ENCODE results near the gene OGG1.

OGG1 gene

DNA sequence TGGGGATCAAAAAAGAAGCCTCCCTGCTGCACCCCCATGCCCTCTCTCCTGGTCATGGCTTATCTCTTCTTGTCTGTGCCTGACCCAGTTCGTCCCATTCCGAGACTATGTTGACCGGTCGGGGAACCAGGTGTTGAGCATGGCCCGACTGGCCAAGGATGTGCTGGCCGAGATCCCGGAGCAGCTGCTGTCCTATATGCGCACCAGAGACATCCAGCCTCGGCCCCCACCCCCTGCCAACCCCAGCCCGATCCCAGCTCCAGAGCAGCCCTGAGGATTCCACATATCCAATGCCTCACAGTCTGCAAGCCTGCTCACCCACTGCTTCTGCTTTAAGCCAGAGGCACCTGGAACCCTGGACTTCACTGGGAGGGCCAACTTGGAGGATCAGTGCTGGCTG lies 20.3 kb upstream of the OGG1 start:
- DNase-seq: no peak

DNA sequence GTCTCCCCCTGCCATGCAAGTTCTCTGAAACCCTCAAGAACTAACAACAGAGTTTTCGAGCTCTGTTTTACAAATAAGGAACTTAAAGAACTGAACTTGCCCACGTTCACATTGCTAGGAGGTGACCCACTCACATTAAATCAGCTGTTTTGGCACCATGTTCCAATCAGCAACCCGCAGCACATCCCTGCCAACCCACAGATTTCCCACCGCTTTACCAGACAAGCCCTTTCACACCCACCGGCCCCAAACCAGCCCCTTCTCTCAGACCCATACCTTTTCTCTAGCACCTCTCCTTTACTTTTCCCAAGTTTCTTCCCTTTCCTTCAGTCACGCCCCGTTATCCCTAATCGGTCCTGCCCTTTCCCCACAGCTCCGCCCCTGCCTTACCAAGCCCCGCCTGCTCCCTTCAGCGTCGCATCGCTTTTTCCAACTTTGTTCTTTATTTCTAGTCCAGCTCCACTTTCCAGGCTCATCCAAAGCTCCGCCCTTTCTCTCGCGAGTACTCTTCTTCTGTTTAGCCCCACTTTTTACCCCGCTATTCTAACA lies 19.0 kb upstream of the OGG1 start:
- DNase-seq: no peak

DNA sequence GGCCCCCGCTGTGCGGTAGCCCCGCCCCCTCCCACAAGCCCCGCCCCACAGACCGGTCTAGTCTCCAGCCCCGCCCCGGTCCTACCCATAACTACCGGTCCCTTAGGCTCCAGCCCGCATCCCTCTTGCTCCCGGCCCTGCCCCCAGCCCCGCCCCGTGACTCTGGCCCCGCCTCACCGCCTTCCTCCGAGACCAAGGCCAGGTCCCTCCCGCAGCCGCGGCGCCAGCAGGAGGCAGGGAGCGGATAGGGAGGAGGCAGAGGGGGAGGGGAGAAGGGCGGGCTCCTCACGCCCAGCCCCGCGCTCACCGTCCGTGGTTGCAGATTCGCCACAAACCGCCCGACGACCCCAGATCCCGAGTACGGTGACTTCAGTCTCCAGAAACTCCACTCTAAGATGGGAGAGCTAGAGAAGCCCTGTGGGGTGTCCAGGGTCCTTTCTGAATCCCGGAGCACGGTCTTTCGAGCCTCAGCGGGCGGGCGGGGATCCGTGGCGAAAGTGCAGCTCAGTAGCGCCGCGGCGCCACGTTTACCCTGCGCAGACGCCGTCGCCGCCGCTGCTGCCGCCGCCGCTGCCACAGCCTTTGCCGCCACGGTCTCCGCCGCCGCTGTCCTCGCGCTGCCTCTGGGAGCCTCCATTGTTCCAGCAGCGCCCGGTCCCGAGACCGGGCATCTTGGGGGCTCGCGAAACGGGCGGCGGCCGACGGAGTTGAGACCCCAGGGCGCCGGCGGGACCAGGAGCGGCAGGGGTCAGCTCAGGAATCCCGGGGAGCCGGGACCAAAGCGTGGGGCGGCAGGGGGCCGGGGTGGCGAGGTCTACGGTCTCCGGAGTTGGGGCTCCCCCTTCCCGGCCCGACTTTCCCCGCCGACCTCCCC lies 18.3 kb upstream of the OGG1 start, which contains the start of gene BRPF1:
Gene BRPF1 (plus strand): TSS at position 530 of the 874 bp plus-strand sequence. CDS start 2,406 bp downstream, outside the sequence.
- peak; percentile 90 for DNase-seq

DNA sequence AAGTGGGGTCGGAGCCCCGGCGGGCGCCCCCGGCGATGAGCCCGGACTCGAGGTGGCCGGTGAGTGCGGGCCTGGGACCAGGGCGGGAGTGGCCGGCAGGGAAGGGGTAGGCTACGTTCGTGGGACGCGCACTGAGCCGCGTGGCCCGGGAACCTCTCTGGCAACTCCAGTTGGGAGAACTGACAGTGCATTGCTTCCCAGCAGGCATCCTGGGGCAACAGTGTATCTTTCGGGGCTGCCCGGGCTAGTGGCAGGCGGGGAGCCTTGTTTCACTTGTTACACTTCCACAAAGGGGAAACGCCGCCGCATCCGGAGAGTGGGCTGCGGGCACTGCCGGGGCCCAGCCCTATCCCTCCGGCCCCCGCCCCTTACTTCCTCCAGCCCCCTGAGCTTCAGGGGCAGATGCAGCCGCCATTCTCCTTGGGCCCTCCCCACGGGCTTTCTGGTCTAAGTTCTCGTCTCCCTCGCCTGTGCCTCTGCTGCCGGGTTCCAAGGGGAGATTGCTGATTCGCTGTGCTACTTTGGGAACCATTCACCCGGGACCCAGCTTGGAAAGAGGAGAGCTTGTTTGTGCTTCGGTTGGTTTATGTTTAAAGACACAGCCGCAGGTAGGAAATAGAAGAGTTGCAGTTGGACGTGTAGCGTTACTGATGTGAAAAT lies 17.5 kb upstream of the OGG1 start:
- no peak for DNase-seq

DNA sequence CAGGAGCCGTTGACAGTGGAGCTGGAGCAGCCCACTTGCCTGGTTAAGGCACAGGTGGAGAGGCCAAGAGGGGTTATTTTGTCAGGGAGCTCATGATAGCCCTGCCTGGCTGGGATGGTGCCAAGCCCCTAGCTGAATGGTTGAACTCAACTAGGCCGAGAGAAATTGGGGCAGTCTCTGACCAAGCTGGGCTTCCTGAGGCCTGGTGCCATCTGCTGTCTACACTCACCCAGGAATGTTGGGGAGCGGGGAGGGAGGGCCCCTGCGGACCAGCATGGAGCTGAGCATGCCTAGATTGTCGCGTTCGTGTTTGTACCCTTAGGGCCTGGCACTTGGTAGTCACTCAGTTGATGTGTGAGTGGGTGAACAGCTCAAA lies 17.0 kb upstream of the OGG1 start:
- DNase-seq: no peak

DNA sequence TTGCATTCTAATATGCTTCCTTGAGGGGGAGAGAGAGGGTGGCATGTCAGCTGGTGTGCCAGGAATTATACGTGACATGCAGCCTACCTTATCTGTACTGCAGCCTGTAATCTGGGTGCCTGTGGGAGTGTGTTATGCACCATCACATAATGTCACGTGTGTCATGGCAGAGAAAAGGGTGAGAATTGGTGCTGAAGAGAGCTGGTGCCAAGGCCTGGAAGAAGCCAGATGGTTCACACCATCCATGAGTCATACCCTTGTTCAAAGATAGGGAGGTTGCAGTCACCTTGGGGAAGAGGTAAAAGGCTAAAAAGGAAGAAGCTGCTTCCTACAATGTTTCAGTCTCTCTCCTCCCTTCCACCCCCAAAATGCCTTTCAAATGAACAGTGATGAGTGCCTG lies 12.9 kb upstream of the OGG1 start:
- DNase-seq: no peak

DNA sequence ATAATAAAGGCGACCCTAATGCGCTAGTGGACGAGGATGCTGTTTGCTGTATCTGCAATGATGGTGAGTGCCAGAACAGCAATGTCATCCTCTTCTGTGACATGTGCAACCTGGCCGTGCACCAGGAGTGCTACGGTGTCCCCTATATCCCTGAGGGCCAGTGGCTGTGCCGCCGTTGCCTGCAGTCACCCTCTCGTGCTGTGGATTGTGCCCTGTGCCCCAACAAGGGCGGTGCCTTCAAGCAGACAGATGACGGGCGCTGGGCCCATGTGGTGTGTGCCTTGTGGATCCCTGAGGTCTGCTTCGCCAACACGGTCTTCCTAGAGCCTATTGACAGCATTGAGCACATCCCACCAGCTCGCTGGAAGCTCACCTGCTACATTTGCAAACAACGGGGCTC lies 10.6 kb upstream of the OGG1 start:
- DNase-seq: no peak

DNA sequence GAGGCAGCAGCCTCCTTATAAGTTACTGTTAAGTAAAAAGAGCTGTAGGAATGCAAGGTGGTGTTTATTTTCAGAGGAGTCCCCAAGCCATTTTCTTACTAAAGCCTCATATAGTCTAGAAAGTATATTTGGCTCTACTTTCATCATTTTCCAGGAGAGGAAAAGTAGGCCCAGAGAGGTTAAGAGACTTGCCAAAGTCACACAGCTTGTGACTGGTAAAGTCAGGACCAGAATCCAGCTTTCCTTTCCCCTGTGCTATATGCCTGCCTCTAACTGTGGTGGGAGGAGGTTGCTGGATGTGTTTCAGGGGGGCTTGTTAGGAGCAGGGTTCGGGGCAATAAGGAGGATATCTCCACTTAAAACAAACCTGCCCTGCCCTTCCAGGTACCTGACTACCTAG lies 7.2 kb upstream of the OGG1 start:
- no peak for DNase-seq

DNA sequence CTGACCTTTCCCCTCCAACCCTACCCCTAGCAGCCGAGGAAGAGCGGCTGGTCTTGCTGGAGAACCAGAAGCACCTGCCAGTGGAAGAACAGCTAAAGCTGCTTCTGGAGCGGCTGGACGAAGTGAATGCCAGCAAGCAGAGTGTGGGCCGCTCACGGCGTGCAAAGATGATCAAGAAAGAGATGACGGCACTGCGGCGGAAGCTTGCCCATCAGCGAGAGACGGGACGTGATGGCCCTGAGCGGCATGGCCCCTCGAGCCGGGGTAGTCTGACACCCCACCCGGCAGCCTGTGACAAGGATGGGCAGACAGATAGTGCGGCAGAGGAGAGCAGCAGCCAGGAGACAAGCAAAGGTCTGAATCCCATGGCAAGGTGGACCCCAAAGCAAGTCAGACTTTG lies 6.2 kb upstream of the OGG1 start:
- no peak for DNase-seq

DNA sequence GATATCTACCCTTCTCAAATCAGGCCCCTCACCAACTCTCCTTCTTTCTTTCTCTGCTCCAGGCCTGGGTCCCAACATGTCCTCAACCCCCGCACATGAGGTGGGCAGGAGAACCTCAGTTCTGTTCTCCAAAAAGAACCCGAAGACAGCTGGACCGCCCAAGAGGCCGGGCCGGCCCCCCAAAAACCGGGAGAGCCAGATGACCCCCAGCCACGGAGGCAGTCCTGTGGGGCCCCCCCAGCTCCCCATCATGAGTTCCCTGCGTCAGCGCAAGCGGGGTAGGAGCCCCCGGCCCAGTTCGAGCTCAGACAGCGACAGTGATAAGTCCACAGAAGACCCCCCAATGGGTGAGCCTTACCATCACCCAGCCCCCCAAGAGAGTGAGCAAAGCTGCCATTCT lies 5.6 kb upstream of the OGG1 start:
- DNase-seq: no peak

DNA sequence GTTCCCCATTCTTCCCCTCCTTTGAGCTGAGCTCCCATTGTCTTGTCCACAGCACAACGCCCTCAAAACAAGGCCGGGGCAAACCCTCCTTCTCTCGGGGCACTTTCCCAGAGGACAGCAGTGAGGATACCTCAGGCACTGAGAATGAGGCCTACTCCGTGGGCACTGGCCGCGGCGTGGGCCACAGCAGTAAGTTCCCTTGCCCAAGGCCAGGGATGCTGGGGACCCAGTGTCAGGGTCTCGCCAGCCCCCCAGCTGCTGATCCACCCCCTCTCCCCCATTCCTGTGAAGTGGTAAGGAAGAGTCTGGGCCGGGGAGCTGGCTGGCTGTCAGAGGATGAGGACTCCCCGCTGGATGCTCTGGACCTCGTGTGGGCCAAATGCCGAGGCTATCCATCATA lies 4.2 kb upstream of the OGG1 start:
- no peak for DNase-seq

DNA sequence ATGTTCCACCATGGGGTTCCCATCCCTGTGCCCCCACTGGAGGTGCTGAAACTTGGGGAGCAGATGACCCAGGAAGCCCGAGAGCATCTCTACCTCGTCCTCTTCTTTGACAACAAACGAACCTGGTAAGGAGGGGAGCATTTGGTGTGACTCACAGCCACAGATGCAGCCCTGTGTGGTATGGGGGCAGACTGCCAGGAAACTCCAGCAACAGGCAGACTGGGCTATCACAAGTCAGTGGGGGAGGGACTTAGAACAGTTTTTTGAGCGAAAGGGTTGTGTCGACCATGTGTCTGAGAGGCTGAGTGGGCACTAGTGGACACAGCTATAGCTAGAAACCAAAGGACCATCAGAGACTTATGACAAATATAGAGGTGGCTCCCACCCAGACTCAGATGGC lies 3.4 kb upstream of the OGG1 start:
- no peak for DNase-seq

DNA sequence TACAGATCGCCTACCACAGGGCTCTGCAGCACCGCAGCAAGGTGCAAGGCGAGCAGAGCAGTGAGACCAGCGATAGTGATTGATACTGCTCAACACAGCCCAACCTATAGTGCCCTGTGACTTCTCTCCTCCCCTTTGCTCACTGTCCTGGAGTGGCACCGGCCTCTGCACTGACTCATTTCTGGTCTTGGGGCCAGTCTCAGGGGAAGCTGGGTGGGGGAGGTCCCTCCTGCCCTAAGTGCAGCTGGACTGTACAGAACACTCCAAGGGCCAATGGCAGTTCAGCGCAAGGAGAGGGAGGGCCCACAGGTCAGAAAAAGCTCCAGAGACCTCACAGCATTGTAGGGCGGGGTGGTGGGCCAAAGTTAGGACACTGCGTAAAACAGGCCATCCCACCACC lies 2.5 kb upstream of the OGG1 start:
- DNase-seq: no peak

DNA sequence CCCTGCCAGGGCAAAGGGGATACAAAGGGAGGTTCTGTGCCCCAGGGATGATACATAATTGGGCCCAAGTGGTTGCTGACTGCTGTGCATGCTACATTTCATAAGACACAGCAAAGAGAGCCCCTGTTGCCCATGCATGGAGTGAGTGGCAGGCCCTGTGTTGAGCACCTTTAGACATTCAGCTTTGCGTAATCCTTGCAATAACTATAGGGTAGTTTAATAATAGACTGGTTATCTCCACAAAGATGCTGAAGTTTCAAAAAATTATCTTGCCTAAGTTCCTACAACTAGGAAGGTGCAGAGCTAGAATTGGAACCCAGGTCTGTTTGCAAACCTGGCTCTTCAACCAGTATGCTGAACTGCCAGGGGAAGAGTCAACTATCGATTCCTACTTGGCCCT lies 1.7 kb upstream of the OGG1 start:
- no peak for DNase-seq

DNA sequence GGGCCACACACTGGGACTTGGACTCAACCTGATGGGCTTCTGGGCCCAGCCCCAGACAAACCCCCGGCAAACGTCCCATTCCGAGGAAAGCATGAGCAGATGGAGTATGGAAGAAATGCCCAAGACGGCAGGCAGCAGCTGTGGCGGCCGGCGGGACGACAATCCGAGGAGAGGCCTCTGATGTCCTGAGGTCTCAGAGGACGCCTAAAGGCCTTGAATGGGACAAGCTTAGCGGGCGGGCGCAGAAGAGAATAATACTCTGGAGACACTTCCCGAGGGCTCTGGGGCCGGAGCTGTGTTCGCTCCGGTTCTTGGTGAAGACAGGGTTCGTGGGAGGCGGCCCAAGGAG lies 482 bp upstream of the OGG1 start:
- no peak for DNase-seq

DNA sequence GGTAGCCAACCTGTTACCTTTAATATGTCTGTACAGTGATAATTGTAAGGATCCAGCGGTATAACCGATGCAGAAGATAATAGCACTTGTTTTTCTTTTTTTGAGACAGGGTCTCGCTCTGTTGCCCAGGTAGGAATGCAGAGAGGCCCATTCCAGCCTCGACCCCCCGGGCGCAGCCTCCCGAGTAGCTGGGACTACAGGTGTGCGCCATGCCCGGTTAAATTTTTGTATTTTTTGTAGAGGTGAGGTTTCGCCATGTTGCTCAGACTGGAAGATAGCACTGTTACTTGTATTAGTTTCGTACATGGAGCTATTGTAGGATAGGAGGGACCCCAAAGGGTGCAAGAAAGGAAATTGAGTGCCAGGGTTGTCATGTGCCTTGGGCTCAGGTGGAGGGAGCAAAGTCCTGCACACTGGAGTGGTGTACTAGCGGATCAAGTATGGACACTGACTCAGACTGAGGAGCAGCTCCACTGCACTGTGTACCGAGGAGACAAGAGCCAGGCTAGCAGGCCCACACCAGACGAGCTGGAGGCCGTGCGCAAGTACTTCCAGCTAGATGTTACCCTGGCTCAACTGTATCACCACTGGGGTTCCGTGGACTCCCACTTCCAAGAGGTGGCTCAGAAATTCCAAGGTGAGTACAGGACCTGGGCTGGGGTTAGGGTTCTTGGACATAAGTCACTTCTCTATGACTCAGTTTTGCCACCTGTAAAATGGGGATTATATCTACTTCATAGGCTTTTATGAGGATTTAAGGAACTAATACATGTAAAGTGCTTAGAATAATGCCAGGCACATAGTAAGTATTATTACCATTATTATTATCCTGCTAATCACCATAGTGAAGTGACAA lies 1.0 kb downstream of the OGG1 start:
- no peak for DNase-seq

DNA sequence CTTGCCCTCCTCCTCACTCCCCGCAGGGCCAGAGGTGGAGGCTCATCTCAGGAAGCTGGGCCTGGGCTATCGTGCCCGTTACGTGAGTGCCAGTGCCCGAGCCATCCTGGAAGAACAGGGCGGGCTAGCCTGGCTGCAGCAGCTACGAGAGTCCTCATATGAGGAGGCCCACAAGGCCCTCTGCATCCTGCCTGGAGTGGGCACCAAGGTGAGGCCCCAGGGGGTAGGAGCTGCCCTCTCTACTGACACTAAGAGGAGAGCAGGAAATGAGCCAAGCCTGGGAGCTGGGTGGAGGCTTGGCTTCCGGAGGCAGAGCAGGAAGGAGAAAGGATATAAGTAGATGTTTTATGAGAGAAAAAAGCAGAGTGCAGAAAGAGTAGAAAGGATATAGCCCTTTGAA lies 4.9 kb downstream of the OGG1 start:
- DNase-seq: no peak

DNA sequence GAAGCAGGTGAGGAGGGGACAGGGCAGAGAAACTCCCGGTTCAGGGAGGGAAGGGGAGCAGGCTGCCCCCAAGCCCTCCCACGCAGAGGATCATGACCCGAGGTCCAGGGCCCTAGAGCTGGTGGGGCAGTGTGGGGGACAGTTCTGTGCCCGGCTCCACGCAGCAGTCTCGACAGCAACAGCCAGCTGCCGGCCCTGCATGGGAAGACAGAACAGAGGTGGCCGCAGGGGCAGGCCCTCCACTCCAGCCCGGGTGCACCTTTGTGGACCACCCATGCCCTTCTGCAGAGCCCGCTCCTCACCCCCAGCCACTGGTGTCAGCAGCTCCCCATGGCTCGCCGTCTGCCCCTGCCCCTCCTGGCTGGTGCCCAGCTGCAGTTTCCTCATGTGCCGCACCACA lies 7.7 kb downstream of the OGG1 start:
- no peak for DNase-seq

DNA sequence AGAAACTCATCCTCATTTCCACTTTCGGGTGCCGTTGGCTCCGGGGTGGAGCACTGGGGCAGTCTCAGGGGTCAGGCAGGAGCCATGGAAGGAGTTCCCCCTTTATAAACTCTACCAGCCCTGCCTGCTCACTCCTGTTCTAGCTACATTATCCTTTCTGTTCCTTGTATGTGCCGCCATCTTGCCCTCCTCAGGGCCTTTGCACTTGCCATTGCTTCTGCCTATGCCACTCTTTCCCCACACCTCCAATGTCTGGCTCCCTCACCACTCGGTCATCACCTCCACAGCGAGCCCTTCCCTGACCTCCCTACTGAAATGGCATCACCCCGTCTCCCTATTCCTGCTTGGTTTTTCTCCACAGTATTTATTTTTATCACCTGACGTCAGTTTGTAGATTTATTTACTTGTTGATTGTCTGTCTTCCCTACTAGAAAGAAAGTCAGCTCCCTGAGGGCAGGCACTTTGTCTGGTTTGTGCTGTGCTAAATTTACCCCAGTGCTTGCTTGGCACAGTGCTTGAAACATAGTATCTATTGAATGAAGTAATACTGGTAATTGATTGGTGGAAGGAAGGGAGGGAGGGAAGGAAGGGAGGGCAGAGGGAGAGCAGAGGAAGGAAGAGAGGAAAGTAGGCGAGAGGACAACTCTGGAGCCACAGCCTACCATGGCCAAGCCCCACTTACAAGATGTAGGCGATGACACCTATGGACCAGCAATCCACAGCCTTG lies 11.2 kb downstream of the OGG1 start:
- no peak for DNase-seq

DNA sequence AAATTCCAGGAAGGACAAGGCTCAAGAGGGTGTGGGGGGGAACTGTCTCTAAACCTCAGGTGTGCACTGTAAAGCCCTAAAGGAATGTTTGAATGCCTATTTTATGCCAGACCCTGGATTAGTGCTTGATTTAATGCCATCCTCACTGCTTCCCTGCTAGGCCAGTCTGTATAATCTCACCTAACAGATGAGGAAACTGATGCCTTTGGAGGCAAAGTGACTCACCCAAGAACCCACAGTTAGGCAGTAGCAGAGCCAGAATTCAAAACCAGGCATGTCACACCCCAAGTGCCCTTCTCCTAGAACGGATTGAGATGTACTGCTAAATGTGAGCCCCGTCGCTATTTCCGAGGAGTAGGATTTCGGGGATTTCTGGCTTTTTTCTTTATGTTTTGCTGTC lies 12.2 kb downstream of the OGG1 start:
- DNase-seq: no peak

DNA sequence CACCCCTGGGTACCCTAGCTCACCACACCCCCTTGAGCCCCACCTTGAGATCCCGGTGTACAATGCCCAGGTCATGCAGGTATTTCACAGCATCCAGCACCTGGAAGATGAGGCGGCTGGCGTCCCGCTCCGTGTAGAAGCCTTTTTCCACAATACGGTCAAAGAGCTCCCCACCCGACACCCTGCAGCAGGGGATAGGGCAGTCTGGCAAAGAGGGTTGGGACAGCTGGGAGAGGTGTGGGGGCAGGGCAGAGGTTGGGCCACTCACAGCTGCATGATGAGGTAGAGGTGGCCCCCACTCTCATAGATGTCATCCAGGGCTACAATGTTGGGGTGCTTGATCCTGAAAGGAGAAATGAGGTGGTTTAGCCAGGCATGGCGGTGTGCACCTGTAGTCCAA lies 13.1 kb downstream of the OGG1 start:
- DNase-seq: no peak

DNA sequence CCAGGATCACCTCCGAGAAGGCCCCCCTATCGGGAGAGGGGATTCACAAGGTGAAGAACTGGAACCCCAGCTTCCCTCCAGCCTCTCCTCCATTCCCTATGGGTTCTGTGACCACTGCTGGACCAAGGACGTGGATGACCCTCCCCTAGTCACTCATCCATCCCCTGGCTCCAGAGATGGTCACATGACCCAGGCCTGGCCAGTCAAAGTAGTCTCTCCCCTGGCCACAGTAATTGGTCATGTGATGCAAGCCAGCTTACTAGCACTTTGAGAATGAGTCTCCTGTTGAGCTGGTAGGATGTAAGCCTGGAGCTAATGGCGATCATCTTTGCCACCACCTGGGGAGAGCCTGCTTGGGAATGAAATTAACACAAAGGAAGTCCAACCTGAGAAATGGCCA lies 16.1 kb downstream of the OGG1 start:
- no peak for DNase-seq

DNA sequence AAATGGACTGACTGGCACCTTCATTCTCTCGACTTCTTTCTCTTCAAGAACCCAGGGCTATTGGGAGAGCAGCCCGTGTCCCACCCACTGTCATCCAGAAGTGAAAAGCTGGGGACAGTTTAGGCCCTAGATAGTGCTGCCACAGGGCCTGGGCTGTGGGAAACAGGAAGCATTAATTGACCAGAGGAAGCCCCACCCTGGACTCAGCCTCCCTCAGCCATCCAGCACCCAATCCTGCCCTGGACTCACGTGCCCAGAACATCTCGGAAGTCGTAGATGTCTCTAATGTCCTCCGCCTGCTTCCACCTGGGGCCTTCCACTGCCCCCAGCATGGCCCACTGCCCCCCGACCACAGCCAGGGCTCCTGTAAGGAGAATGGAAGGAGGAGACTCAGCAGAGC lies 17.7 kb downstream of the OGG1 start:
- no peak for DNase-seq

All from NCI-H2081 treated with DMSO at 0.1 percent for 48 hours (cell line).